ENCODE measurements around the gene PKD1.

Gene PKD1

GRCh38 chr16:2053897-2054296 lies 81.8 kb downstream of the PKD1 start:
- no peaks in the 10 kb centered on the region for H3K4me1 Mint-ChIP-seq (ENCODE audit: low read depth)
- H3K36me3 Mint-ChIP-seq (ENCODE audit: low read depth), result peaks cover 4% of the 10 kb centered on the region

DNA sequence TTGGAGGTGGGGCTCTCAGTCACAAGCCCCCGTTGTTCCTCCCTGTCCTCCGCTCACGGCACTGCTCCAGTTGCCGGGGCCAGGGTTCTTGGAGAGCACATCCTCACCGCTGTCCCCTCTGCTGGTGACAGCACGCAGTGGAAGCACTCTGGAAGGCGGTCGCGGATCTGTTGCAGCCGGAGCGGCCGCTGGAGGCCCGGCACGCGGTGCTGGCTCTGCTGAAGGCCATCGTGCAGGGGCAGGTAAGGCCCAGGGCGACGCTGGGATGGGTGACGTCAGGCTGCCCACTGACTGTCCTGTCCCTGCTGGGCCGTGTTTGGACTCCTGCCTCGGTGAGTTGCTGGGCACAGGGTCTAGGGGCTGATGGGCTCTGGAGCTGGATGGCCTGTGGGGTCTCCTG lies 82.5 kb downstream of the PKD1 start:
- H3K27me3 Mint-ChIP-seq (ENCODE audit: low read depth), result no peaks in the 10 kb centered on the region
- no peak for DNase-seq (ENCODE audit: low spot score)
- peaks cover 4% of the 10 kb centered on the region for H3K36me3 Mint-ChIP-seq (ENCODE audit: low read depth)
- H3K9me3 Mint-ChIP-seq, result no peaks in the 10 kb centered on the region
- no peak overlapping the region for H3K4me3 Mint-ChIP-seq
- H3K27ac Mint-ChIP-seq, result no peak overlapping the region
- H3K4me1 Mint-ChIP-seq (ENCODE audit: low read depth), result peaks cover 5% of the 10 kb centered on the region

More at GRCh38 chr16:2053897-2054296, 81.8 kb downstream of the PKD1 start:
- H3K27ac Mint-ChIP-seq, result no peak overlapping the region
- H3K27me3 Mint-ChIP-seq (ENCODE audit: low read depth), result no peaks in the 10 kb centered on the region
- no peak overlapping the region for H3K4me3 Mint-ChIP-seq
- H3K9me3 Mint-ChIP-seq, result no peaks in the 10 kb centered on the region
- DNase-seq (ENCODE audit: low spot score), result no peak

DNA sequence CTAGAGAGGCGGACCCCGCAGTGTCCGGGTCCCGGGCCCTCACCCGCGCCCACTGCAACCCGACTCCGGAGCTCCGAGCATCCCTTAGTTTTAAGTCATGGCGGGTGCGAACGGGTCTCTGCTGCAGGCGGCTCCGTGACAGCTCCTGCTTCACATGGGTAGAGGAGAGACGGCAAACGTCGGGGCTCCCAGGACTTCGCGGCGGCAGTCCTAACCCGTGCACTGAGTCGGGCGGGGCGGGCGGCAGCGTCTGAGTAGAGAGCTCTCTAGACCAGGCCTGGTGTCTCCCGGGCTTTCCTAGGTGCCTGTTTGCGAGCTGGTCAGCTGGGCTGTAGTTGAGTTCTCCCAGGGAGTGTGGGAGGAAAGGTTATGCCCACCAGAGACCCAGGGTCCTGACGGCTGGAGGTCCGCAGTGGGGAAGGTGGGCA lies 87.6 kb downstream of the PKD1 start:
- Mint-ChIP-seq H3K9me3 (no peaks in the 10 kb centered on the region), H3K27ac (peak overlapping the region; percentile 79), H3K4me1 (ENCODE audit: low read depth) (peaks cover 10% of the 10 kb centered on the region), H3K36me3 (ENCODE audit: low read depth) (peaks cover 3% of the 10 kb centered on the region), H3K27me3 (ENCODE audit: low read depth) (no peaks in the 10 kb centered on the region), H3K4me3 (peak overlapping the region; percentile 95)
- DNase-seq (ENCODE audit: low spot score), result no peak

DNA sequence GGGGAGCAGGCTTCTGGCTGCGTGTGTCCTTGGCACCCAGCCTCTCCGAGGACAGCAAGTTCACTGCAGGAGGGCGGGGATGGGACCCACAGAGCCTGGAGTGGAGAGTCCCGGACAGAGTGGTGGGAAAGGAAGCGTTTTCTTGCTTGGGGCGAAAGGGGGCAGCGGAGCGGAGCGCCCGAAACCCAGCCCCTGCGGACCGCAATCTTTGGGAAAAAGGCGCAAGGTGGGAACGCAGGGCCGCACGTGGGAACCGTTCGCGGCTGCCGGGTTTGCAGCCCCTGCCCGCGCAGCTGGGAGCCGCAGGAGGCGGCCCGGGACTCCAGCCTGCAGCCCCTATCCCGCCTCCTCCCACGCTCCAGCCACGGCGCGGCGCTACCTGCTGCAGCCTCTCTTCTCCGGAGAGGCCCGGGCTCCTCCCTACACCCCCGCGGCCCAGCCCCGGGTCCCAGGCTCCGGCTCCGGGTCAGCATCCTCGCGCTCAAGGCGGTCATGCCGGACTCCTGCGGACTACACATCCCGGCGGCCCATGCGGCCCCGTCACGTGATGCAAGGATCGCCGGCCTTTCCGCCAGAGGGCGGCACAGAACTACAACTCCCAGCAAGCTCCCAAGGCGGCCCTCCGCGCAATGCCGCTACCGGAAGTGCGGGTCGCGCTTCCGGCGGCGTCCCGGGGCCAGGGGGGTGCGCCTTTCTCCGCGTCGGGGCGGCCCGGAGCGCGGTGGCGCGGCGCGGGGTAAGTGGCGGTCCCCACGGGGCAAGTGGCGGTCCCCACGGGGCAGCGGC lies 88.2 kb downstream of the PKD1 start, which contains the start of the genes NTHL1 and TSC2:
NTHL1 (minus strand) TSS at position 505 of the 786 bp plus-strand sequence; CDS start at position 494, 11 bp downstream.
TSC2 (plus strand) TSS at position 656 of the 786 bp plus-strand sequence. CDS start 631 bp downstream, outside the sequence.
- DNase-seq (ENCODE audit: low spot score), result peak; percentile 98
- peak within 1 kb of the TSS; percentile 82 for H3K27ac Mint-ChIP-seq
- no peaks in the 10 kb centered on the region for H3K9me3 Mint-ChIP-seq
- peaks cover 2% of the 10 kb centered on the region for H3K36me3 Mint-ChIP-seq (ENCODE audit: low read depth)
- H3K27me3 Mint-ChIP-seq (ENCODE audit: low read depth), result no peaks in the 10 kb centered on the region
- peak within 1 kb of the TSS; percentile 95 for H3K4me3 Mint-ChIP-seq
- peaks cover 10% of the 10 kb centered on the region for H3K4me1 Mint-ChIP-seq (ENCODE audit: low read depth)

- H3K4me3 Mint-ChIP-seq, result peak overlapping the region; percentile 95
- DNase-seq (ENCODE audit: low spot score), result no peak
- H3K27ac Mint-ChIP-seq, result peak overlapping the region; percentile 82
- H3K36me3 Mint-ChIP-seq (ENCODE audit: low read depth), result no peaks in the 10 kb centered on the region
- H3K27me3 Mint-ChIP-seq (ENCODE audit: low read depth), result no peaks in the 10 kb centered on the region
- H3K9me3 Mint-ChIP-seq, result no peaks in the 10 kb centered on the region
- peaks cover 10% of the 10 kb centered on the region for H3K4me1 Mint-ChIP-seq (ENCODE audit: low read depth)
These were observed 88.8 kb downstream of the PKD1 start for GRCh38 chr16:2046893-2047329.

DNA sequence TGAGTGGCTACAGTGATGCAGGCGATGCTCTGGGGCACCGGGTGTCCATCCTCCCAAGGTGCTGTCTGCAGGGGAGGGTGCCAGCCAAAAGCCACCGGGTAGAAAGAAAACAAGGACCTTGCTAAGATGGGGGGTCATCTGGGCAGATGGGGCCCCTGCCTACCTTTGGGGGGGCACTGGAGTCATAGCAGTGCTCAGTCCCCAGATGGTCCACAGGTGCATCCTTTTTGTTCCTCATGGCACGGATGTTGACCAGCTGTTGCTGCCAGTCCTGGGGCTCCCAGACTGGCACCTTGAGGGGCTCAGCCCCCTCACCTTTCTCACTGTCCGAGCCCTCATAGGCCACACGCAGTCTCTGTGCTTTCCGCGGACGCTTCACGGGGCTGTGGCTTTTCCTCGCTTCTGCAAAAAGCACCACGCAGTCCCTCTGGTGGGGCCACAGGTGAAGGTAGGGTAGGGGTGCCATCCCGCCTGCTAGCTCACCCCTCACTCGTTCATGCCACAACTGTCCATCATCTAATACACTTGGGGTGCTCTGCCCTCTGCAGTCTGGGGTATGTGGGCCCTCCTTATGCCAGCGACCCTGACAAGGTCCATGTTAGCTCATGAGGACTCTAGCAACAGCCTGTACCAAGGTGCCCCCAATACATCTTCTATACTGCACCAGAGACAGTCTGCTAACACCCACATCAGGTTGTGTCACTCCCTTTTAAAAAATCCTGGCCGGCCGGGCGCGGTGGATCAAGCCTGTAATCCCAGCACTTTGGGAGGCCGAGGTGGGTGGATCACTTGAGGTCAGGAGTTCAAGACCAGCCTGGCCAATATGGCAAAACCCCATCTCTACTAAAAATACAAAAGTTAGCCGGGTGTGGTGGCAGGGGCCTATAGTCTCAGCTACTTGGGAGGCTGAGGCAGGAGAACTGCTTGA lies 89.5 kb downstream of the PKD1 start:
- DNase-seq (ENCODE audit: low spot score), result no peak
- no peaks in the 10 kb centered on the region for H3K36me3 Mint-ChIP-seq (ENCODE audit: low read depth)
- no peaks in the 10 kb centered on the region for H3K27me3 Mint-ChIP-seq (ENCODE audit: low read depth)
- peak overlapping the region; percentile 95 for H3K4me3 Mint-ChIP-seq
- peaks cover 10% of the 10 kb centered on the region for H3K4me1 Mint-ChIP-seq (ENCODE audit: low read depth)
- H3K27ac Mint-ChIP-seq, result peak overlapping the region; percentile 82
- H3K9me3 Mint-ChIP-seq, result no peaks in the 10 kb centered on the region

- no peak overlapping the region for H3K4me3 Mint-ChIP-seq
- H3K27ac Mint-ChIP-seq, result no peak overlapping the region
- no peaks in the 10 kb centered on the region for H3K27me3 Mint-ChIP-seq (ENCODE audit: low read depth)
- H3K4me1 Mint-ChIP-seq (ENCODE audit: low read depth), result peaks cover 10% of the 10 kb centered on the region
- no peak for DNase-seq (ENCODE audit: low spot score)
- H3K9me3 Mint-ChIP-seq, result no peaks in the 10 kb centered on the region
- no peaks in the 10 kb centered on the region for H3K36me3 Mint-ChIP-seq (ENCODE audit: low read depth)
These were observed 91.2 kb downstream of the PKD1 start for GRCh38 chr16:2044541-2044940.

DNA sequence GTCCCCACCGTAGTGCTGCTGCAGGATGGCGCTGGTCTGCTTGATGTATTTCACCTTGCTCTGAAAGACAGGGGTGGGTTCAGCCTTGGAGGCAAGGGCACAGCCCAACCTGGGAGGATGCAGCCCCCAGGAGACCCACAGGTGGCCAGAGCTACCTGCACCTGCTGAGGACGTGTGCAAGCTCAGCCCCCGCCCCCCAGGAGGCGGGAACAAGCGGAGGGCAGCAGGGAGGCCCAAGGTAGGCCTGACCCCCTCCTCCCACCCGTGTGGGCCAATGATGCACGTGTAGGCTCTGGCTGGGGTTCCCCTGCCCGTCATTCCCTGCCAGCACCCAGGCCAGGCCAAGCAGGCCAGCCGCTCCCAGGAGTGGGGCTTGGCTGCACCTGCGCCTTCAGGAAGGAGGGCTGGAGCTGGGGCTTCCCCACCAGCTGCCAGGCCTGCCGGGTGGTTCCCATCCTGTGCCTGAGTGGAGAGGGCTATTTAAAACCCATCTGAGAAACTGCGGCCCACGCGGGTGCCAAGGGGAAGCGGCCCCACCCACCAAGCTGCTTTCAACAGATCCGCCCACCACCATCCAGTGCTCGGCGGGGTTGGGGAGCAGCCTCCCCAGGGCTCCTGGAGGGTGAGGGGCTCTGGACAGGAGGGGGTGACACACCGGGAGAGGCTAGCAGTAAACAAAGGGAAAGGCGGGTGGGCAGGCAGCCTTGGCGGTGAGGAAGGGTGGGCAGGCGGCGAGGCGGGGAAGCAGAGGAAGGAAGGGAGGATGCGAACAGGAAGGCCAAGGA lies 91.8 kb downstream of the PKD1 start:
- no peak for DNase-seq (ENCODE audit: low spot score)
- peaks cover 10% of the 10 kb centered on the region for H3K4me1 Mint-ChIP-seq (ENCODE audit: low read depth)
- H3K36me3 Mint-ChIP-seq (ENCODE audit: low read depth), result no peaks in the 10 kb centered on the region
- H3K27ac Mint-ChIP-seq, result no peak overlapping the region
- no peaks in the 10 kb centered on the region for H3K27me3 Mint-ChIP-seq (ENCODE audit: low read depth)
- H3K9me3 Mint-ChIP-seq, result no peaks in the 10 kb centered on the region
- H3K4me3 Mint-ChIP-seq, result no peak overlapping the region

- Mint-ChIP-seq H3K36me3 (ENCODE audit: low read depth) (no peaks in the 10 kb centered on the region), H3K27ac (no peak overlapping the region), H3K4me3 (no peak overlapping the region), H3K27me3 (ENCODE audit: low read depth) (no peaks in the 10 kb centered on the region), H3K4me1 (ENCODE audit: low read depth) (peaks cover 5% of the 10 kb centered on the region), H3K9me3 (no peaks in the 10 kb centered on the region)
- no peak for DNase-seq (ENCODE audit: low spot score)
These were observed 92.6 kb downstream of the PKD1 start for GRCh38 chr16:2042986-2043666.

- Mint-ChIP-seq H3K27me3 (ENCODE audit: low read depth) (no peaks in the 10 kb centered on the region), H3K9me3 (no peaks in the 10 kb centered on the region), H3K27ac (no peak overlapping the region), H3K36me3 (ENCODE audit: low read depth) (no peaks in the 10 kb centered on the region), H3K4me3 (no peak overlapping the region), H3K4me1 (ENCODE audit: low read depth) (peaks cover 5% of the 10 kb centered on the region)
- no peak for DNase-seq (ENCODE audit: low spot score)
These were observed 93.3 kb downstream of the PKD1 start for GRCh38 chr16:2042171-2042985.

- Mint-ChIP-seq H3K27me3 (ENCODE audit: low read depth) (no peaks in the 10 kb centered on the region), H3K27ac (no peak overlapping the region), H3K4me1 (ENCODE audit: low read depth) (no peaks in the 10 kb centered on the region), H3K36me3 (ENCODE audit: low read depth) (no peaks in the 10 kb centered on the region), H3K4me3 (no peak overlapping the region), H3K9me3 (no peaks in the 10 kb centered on the region)
- no peak for DNase-seq (ENCODE audit: low spot score)
These were observed 94.7 kb downstream of the PKD1 start for GRCh38 chr16:2040787-2041522.

Data from T-helper 2 cell treated with Interferon-gamma antibody and Interleukin-4, amounts not matched to agents 5 μg/mL and 100 μg/mL, for 36 hours (primary cell).